GM19239 (cell line): ENCODE measurements around the gene SOX18.
"Not testable (repeated sequence)": the region's sequence is repeated elsewhere in the genome, so short reads cannot be mapped to it uniquely, and the experiment has no call there.

ENCODE experiments used
- DNase-seq: peaks from one replicate; pipeline ENCODE4 v3.0.0; 2011; ENCODE audit warnings: low spot score; ENCODE audit not compliant: insufficient read length
- FAIRE-seq: peaks from 2 replicates; lab custom pipeline; 2011; peaks lifted over from hg19 to GRCh38; lab: Jason Lieb, UNC

SOX18 gene

DNA sequence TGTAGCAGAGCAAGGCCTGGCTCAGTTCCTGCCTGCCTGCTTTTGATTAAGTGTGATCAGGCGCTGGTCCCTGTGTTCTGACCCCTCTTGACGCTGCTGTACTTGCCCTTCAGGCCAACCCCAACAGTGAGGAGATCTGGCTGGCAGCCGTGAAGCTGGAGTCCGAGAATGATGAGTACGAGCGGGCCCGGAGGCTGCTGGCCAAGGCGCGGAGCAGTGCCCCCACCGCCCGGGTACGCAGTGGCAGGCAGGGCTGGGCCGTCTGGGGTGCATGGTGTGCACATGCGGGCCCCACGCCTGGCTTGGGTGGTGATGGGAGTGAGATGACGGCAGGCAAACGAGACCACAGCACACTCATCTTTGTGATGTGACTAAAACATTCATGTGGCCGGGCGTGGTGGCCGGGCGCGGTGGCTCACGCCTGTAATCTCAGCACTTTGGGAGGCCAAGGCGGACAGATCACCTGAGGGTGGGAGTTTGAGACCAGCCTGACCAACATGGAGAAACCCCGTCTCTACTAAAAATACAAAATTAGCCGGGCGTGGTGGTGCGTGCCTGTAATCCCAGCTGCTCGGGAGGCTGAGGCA lies 23.5 kb downstream of the SOX18 start:
- no peak for DNase-seq
- no peak for FAIRE-seq

DNA sequence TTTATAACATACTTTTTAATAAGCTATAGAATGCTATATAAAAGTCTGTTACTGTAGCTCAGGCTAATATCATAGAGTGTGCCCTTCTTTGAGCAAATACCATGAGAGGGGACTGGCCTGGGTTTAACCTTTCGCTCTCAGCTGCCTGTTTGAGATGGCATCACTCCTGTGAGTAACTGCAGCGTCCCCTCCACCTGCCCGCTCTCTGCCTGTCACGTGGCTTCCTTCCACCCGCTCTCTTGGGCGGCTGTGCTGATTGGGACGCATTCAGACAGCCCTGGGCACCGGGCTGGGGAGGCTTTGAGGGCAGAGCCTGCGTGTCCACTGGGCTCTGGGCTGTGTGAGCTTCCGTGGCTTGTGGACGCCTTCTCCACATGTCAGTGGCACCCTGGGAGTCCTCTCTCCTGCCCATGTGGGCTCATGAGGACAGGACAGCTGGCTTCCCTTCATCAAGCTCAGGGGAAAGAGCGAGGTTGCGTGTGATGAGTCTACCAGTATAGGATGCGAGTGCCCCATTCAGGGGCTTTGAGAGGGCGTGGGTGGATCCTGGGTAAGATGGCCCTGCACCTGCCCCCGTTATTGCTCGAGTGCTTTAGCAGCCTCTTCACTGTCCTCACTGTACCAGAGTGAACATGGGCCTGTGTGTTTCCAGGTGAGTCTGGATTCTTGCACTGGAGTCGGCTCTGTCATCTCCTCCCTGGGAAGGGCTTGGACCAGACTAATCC lies 24.2 kb downstream of the SOX18 start:
- FAIRE-seq (no peak), DNase-seq (no peak)

DNA sequence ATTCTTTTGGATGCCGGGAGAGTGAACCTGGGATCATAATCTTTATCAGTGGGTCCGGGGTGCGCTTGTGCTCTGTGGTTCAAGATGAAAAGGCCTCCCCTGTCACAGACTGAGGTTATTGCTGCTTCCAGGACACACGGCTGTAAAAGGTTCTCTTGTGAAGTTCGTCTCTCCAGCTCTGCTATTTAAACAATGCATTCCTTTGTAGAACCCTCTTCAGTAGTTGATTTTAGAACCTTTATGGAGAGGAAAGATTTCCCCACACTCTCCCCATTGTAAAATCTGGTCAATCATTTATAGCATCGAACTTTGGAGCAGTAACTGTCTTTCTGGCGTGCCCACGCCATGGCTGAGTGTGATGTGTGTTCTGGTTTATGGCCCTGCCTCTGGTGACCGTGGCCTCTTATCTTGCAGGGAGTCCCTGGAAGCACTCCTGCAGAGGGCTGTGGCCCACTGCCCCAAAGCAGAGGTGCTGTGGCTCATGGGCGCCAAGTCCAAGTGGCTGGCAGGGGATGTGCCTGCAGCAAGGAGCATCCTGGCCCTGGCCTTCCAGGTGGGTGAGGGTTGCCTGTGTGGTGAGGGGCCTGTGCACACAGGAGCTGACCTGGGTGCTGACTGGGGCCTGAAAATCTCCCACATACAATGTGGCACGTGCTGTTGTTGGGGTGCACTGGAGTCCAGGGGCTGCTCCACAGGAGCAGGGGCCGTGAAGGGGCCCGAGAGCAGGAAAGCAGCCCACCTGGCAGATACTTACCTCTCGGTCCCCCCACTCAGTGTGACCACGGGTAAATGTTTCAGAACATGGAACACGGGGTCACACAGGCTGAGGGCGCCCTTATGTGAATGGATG lies 25.1 kb downstream of the SOX18 start:
- no peak for DNase-seq
- FAIRE-seq = no peak

DNA sequence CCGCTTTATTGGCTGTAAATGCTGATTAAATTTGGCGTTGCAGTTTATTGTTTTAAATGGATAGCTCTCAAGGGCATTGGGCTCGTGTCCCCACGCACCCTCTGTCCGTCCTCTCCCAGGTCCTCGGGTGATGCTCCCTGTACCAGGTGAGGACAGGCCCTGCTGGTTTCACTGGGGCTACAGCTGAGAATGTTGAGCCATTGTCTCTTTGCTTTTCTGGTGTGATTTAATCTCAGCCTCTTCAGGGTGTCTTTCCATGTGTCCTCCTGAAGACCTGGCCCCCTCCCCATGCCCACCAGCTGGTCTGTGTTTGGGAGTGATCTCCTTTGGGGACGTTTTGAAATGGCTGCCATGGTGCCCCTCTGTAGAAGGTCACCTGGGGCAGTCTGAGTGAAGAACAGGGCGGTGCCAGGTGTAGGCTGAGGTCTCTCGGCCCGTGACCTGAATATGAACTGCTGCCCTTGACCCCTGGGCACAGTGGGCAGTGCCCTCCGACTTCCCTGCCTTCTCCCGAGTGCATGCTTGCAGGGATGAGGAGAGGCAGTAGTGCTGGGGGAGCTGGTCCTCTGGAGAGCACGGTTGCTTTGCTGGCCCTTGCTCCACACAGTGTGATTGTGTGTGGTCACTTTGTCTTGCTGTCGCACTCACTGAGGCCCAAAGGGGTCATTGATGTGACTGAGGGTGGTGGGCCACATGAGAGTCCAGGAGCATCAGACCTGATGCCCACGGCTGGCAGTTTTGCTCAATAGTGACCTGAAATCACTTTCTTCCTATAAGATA lies 25.9 kb downstream of the SOX18 start:
- DNase-seq (no peak), FAIRE-seq (no peak)

DNA sequence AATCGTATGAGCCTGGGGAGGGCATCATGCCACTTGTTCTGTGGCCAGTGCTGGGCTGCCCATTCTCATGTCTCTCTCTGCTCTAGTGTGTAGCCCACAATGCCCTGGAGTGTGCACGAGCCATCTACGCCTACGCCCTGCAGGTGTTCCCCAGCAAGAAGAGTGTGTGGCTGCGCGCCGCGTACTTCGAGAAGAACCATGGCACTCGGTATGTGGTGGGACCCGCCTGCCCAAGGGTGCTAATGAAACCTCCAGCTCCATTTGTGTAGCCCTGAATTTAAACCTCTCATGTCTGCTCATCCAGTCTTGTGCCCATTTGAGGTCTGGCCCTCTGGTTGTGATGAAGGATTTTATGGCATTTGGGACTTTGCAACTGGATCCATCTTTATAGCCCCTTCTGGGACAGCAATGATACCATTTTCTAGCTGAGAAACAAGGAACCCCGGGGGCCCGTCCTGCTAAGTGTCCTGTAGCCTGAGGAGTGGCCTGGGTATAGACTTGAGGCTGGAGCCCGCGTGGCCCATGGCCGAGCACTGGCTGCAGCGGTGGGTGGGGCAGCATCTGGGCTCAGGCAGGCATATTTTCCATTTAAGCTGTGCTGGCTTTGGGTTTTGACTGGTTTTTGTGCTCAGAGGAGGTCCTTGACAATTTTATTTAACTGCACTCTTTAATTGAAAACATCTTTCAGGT lies 26.6 kb downstream of the SOX18 start:
- no peak for FAIRE-seq
- DNase-seq = no peak

DNA sequence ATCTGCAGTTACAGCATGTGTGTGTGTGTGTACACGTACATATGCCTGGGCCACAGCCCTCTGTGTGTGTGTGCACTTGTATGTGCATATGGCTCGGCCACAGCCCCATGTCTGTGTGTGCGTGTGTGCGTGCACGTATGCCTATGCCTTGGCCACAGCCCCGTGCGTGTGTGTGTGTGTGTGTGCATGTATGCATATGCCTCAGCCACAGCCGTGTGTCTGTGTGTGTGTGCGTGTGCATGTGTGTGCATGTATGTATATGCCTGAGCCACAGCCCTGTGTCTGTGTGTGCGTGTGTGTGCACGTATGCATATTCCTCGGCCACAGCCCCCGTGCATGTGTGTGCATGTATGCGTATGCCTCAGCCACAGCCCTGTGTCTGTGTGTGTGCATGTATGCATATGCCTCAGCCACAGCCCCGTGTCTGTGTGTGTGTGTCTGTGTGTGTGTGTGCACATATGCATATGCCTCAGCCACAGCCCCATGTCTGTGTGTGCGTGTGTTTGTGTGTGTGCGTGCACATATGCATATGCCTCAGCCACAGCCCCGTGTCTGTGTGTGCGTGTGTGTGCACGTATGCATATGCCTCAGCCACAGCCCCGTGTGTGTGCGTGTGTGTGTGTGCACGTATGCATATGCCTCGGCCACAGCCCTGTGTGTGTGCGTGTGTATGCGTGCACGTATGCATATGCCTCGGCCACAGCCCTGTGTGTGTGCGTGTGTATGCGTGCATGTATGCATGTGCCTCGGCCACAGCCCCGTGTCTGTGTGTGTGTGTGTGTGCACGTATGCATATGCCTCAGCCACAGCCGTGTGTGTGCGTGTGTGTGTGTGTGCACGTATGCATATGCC lies 28.1 kb downstream of the SOX18 start:
- no peak for DNase-seq
- no peak for FAIRE-seq

DNA sequence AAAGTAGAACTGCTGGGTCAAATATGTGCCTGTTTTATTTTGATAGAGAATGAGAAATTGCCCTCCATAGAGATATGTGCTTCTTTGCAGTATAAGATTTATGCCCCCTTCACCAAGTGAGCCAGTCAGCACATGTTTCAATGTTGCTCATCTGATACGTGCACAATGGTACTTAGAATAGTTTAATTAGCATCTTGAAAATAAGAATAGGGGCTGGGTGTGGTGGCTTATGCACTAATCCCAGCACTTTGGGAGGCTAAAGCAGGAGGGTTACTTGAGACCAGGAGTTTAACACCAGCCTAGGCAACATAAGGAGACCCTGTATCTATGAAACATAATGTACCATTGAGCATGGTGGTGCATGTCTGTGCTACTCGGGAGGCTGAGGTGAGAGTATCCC lies 33.8 kb downstream of the SOX18 start:
- no peak for FAIRE-seq
- no peak for DNase-seq

DNA sequence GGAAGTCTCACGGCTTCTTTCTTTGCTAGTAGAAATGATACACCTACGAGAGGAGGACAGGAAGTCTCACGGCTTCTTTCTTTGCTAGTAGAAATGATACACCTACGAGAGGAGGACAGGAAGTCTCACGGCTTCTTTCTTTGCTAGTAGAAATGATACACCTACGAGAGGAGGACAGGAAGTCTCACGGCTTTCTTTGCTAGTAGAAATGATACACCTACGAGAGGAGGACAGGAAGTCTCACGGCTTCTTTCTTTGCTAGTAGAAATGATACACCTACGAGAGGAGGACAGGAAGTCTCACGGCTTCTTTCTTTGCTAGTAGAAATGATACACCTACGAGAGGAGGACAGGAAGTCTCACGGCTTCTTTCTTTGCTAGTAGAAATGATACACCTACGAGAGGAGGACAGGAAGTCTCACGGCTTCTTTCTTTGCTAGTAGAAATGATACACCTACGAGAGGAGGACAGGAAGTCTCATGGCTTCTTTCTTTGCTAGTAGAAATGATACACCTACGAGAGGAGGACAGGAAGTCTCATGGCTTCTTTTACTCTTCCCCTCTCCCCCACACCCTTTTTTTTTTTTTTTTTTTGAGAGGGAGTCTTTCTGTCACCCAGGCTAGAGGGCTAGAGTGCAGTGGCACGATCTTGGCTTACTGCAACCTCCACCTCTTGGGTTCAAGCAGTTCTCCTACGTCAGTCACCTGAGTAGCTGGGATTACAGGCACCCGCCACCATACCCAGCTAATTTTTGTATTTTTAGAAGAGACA lies 36.9 kb downstream of the SOX18 start:
- not testable (repeated sequence) for FAIRE-seq, DNase-seq

DNA sequence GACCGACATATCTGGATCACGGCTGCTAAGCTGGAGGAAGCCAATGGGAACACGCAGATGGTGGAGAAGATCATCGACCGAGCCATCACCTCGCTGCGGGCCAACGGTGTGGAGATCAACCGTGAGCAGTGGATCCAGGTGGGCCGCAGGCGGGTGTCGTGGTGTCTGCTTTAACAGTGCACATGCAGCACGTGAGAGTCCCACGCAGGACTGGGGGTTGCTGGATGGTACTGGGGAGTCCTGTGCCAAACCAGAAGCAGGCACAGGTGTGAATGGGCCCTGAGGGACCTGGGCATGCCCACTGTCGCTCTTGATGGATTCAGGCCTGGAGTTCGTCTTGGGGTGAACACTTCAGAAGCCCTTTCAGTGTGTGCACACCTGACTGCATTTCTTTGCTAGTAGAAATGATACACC lies 38.1 kb downstream of the SOX18 start:
- DNase-seq (no peak), FAIRE-seq (no peak)

DNA sequence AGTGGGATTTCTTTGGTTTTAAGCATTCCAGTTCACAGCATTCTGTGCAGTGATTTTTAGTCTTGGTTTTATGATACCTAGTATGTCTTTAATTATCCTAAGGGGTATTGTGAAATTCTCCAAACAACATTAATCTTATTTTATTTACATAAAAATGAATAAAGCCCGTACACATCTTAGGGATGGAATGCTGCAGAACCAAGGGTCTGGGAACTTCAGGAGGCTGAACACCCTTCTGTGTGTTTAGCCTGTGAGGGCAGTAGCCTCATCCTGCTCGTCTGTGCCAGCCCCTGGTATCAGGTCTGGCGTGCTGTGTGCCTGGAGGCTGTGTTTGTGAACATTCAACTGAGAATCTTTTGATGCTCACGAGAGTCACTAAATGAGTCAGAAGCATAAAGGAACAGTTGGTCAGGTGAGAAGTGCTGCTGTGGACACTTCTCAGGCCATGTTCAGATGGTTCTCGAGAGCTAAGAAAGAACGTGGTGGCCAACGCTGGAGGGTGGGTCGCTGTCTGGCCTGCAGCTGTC lies 38.7 kb downstream of the SOX18 start:
- DNase-seq (no peak), FAIRE-seq (no peak)

DNA sequence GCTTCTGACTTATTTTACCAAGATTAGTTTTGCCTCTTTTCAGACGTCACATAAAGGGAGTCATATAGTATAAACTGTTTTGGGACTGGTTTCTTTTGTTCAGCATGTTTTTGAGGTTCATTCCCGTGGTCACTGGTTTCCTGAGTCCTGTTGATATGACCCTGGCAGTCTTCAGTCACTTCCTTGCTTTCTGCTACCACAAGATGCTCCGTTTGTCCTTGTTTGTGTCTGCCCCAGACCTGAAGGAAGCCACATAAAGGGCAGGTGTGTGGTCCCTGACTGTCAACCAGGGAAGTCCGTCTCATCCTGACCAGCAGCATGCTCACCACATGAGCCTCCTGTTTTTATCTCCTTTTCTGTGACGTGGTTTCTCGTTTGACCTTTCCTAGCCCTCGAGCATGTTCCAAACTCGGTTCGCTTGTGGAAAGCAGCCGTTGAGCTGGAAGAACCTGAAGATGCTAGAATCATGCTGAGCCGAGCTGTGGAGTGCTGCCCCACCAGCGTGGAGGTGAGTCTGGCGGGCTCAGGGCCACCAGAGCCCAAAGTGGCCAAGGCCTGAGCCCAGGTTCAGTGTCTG lies 39.5 kb downstream of the SOX18 start:
- no peak for FAIRE-seq

DNA sequence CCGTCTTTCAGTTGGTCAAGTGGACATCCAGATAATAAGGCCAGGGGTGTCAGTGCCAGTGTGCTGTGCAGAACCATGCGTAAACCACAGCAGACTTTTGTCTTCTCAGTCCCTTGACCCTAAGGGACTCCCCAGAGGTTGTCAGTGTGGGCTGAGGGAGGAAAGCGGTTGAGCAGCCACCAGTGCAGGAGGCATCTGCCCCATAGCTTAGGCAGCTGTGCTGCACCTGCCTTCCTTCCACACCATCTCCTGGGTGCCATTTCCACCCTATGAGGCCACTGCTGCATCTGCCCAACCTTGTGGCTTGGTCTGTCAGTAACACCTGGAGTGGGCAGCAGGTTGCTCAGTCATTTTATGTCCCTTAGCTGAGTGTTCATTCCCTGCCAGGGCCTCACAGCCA lies 42.5 kb downstream of the SOX18 start:
- no peak for FAIRE-seq
- DNase-seq = no peak

More for the DNA sequence above, 39.5 kb downstream of the SOX18 start:
- DNase-seq = no peak

DNA sequence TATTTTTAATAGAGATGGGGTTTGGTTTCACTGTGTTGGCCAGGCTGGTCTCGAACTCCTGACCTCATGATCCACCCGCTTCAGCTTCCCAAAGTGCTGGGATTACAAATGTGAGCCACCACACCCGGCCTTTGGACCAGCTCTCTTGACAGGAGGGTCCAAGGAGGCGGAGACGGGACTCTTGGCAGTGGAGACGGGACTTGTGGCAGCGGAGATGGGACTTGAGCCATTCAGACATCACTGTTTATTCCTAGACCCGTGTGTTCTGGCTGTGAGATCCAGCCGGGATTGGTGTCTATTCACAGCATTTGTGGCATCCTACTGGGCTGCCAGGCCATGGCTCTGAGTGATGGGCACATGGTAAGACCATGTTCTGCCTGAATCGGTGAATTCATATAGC lies 42.9 kb downstream of the SOX18 start:
- no peak for DNase-seq
- no peak for FAIRE-seq

DNA sequence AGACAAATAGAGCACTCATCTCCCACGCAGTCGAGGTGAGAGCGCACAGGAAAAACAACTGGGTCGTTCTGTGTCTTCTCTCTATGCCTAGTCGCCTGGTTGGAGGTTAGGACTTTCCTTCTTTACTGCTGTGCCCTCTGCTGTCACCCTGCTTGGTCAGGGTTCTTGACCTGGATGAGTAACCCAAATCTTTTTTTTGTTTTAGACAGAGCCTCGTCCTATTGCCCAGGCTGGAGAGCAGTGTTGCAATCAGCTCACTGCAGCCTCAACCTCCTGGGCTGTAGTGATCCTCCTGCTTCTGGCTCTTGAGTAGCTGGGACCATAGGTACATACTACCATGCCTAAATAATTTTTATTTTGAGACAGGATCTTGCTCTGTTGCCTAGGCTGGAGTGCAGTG lies 44.0 kb downstream of the SOX18 start:
- FAIRE-seq = no peak
- DNase-seq = no peak

DNA sequence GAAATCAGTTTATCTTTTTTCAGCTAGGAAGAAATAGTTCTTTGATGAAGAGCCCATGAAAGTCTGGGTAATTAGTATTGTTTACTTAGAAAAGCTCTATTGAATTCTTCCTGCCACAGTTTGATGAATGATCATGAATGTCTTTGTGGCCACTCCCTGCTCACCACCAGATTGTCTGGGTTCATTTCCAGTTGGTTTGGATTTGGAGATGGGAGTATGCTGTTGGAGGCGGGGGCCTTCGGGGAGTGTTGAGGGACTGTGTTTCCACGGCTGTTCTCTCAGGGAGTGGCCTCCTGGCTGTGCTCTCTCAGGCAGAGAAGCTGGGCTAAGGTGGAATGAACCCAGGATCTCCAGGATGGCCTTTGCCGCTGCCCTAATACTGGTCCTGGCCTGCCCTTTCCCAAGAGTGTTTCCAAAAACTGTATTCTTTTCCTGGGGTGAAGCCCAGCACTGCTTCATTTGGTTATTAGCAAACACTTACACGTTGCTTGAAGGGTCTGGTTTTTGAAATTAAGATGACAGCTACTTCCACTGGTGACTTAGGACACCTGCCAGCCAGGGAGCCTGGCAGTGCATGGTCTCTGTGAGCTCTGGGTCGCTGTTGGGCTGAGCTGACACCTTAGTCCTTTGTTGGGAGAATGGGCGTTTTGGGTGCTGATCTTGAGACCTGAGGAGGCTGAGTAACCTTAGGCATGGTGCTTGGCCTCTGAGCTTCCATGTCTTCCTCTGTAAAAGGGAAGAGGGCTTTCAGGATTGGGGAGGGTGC lies 45.3 kb downstream of the SOX18 start:
- no peak for FAIRE-seq
- DNase-seq = no peak

DNA sequence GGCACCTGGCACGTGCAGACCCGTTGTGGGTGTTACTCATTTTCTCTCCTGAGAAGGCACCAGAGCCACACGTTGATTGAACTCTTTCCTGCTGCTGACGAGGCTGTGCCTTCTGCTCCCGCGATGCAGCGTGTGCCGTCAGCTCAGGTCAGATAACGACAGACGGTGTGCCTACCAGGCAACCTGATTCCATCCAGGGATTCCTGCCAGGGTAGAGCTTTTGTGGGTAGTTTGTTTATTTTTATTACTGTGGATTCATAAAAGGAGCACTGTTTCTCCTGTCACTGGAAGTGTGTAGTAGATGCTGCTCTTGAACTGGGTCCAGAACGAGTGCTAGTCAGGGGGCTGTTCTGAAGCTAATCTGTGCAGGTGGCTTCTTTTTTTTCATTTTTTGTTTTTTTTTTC lies 47.8 kb downstream of the SOX18 start:
- FAIRE-seq (no peak), DNase-seq (no peak)

DNA sequence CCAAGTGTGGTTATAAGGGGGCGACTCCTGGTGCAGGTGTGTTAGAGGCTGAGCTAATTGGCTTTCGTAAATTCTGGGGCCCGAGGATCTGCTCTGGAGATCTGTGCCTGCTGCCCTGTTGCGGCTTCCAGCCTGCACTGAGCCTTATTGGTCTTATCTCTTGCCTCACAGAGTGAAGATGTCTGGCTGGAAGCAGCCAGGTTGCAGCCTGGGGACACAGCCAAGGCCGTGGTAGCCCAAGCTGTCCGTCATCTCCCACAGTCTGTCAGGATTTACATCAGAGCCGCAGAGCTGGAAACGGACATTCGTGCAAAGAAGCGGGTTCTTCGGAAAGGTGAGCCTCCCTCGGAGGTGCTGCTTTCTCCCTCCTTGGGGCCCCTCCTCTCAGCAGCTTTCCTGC lies 48.5 kb downstream of the SOX18 start:
- FAIRE-seq (no peak), DNase-seq (no peak)
